ENCODE results near the gene CLIC5.

DNA sequence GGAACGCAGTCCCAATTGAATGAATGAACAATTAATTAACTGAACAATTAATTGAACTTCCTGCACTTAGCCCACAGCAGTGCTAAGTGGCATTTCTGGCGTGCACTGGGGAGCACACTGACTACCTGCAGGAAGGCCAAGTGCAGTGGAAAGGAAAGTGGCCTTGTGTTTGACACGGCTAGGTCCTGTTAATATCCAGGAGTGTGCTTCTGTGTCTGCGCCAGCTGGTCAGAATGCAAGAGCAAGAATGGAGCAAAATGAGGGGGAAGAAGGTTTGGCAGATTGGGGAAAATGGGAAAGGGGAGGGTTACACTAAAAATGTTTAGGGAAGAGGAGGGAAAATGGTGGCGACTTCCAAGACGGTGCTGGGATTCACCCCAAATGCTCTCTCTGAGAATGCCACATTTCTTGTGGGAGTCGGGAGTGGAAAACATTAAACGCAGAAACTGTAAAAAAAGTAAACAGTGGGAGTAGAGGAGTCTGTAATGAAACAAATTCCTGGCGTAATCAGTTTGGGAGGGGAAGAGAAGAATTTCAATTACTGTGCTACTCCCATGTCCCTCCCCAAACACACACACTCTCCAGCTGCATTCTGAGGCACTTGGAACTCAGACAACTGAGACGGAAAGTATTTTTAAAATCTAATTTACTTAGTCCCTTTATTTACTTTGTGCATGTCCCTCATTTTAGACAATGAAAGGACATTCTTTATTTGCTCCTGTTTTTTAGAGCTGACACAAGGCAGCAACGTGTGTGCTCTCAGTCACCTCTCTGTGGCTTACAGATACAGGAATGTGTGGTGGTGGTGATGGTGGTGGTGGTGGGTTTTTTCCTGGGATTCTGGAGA, 64.1 kb downstream of the CLIC5 start:
- TF ChIP-seq POLR2A (IDR thresholded peaks at IDR 0.05) = no peak
- TF ChIP-seq, protein P1, sequence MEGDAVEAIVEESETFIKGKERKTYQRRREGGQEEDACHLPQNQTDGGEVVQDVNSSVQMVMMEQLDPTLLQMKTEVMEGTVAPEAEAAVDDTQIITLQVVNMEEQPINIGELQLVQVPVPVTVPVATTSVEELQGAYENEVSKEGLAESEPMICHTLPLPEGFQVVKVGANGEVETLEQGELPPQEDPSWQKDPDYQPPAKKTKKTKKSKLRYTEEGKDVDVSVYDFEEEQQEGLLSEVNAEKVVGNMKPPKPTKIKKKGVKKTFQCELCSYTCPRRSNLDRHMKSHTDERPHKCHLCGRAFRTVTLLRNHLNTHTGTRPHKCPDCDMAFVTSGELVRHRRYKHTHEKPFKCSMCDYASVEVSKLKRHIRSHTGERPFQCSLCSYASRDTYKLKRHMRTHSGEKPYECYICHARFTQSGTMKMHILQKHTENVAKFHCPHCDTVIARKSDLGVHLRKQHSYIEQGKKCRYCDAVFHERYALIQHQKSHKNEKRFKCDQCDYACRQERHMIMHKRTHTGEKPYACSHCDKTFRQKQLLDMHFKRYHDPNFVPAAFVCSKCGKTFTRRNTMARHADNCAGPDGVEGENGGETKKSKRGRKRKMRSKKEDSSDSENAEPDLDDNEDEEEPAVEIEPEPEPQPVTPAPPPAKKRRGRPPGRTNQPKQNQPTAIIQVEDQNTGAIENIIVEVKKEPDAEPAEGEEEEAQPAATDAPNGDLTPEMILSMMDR (IDR thresholded peaks at IDR 0.05) = no peak
